ENCODE results near the gene OR51B2.
"Not testable (repeated sequence)": the region's sequence is repeated elsewhere in the genome, so short reads cannot be mapped to it uniquely, and the experiment has no call there.

The OR51B2 gene

GRCh38 chr11:5348551-5349194 lies 24.6 kb upstream of the OR51B2 start:
- POLR2A ChIA-PET, result no interaction called here
- TF ChIP-seq, protein P1, sequence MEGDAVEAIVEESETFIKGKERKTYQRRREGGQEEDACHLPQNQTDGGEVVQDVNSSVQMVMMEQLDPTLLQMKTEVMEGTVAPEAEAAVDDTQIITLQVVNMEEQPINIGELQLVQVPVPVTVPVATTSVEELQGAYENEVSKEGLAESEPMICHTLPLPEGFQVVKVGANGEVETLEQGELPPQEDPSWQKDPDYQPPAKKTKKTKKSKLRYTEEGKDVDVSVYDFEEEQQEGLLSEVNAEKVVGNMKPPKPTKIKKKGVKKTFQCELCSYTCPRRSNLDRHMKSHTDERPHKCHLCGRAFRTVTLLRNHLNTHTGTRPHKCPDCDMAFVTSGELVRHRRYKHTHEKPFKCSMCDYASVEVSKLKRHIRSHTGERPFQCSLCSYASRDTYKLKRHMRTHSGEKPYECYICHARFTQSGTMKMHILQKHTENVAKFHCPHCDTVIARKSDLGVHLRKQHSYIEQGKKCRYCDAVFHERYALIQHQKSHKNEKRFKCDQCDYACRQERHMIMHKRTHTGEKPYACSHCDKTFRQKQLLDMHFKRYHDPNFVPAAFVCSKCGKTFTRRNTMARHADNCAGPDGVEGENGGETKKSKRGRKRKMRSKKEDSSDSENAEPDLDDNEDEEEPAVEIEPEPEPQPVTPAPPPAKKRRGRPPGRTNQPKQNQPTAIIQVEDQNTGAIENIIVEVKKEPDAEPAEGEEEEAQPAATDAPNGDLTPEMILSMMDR (IDR thresholded peaks at IDR 0.05; ENCODE audit: insufficient read depth, low read length, missing control alignments), result no peak
- H3K4me3 ChIP-seq (ENCODE audit: low read depth, low read length), result no peak overlapping the region
- DNase-seq (ENCODE audit: low read depth, low spot score), result no peak
- CTCF ChIA-PET, result no interaction called here

DNA sequence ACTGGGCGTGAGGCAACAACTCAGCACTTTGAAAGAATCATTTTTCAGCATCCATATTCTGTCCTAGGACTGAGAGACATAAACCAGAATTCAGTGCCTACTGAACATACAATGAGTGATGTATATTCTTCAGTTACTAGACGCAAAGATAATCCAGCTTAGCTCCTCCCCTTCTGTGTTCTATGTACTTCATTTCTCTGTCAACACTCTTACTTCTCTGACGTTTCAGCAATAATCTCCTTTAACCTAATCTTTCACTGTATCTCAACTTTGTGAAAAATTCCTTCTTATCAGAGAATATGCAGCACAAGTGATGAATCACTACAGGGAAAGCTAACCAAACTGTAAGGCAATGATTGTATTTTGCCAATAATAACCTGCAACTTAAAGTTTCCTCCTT lies 21.7 kb upstream of the OR51B2 start:
- CTCF ChIA-PET, result interaction anchor here (1.3 kb wide), 1 partner anchor 17 kb away, joined by 5 read pairs; no protein-coding TSS in a partner anchor
- POLR2A ChIA-PET, result interaction anchor here (0.9 kb wide), 1 partner anchor 18 kb away, joined by 4 read pairs; no protein-coding TSS in a partner anchor
- DNase-seq (ENCODE audit: low read depth, low spot score), result no peak
- TF ChIP-seq, protein P1 (IDR thresholded peaks at IDR 0.05; ENCODE audit: insufficient read depth, low read length, missing control alignments), result no peak
- H3K4me3 ChIP-seq (ENCODE audit: low read depth, low read length), result no peak overlapping the region

DNA sequence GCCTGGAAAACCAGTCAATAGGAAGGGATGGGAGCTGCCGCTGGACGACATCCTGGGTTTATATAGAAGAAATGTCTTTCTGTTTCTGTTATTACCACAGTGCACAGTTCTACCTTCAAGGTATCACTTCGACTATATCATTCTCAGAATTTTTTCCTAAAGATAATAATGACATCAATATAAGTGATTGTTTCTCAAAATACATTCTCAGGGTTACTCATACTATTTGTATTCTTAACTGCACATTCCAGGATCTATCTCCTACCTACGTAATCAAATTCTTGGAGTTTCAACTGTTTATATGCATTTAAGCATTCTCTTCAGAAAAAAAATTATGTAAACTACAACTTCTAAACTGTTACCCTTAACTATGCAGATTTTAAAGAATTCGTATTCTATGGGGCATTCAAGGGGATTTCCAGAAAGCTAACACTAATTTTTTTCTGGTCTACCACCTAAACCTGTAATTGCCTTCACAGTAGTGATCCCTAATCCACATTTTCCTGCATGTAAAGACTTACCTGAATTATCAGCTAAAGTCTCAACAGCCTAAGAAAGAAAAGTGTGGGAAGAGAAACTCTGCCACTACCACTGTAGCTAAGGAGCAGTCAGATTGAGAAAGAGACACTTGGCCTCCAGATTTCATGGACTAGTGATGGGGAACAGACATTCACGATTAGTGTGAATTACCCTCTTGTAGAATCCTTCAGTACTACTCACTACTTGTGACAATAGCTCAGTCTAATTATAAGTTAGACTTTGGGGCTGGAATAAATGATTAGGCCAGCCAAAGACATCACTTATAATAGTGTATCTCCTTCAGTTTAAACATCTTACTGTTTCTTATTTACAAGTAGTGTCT lies 19.6 kb upstream of the OR51B2 start, which contains the start of gene OR51B5:
Gene OR51B5, minus strand, starts transcription at position 51 of the 862 bp plus-strand sequence. Its CDS starts 0 bp downstream, at position 51.
- DNase-seq (ENCODE audit: low read depth, low spot score), result no peak
- ChIA-PET POLR2A (no interaction called here), CTCF (interaction anchor here (1.0 kb wide), 1 partner anchor 139 kb away, joined by 3 read pairs; no protein-coding TSS in a partner anchor)
- no peak within 1 kb of the TSS for H3K4me3 ChIP-seq (ENCODE audit: low read depth, low read length)
- TF ChIP-seq, protein P1 (IDR thresholded peaks at IDR 0.05; ENCODE audit: insufficient read depth, low read length, missing control alignments), result no peak

- H3K4me3 ChIP-seq (ENCODE audit: low read depth, low read length), result no peak overlapping the region
- TF ChIP-seq, protein P1 (IDR thresholded peaks at IDR 0.05; ENCODE audit: insufficient read depth, low read length, missing control alignments), result no peak
- ChIA-PET POLR2A (no interaction called here), CTCF (no interaction called here)
- no peak for DNase-seq (ENCODE audit: low read depth, low spot score)
These were observed 15.8 kb upstream of the OR51B2 start for GRCh38 chr11:5339771-5340322.

GRCh38 chr11:5337253-5337652 lies 13.2 kb upstream of the OR51B2 start:
- DNase-seq (ENCODE audit: low read depth, low spot score); CTCF ChIA-PET; POLR2A ChIA-PET: not testable (repeated sequence)

GRCh38 chr11:5336331-5336730 lies 12.2 kb upstream of the OR51B2 start:
- TF ChIP-seq, protein P1 (IDR thresholded peaks at IDR 0.05; ENCODE audit: insufficient read depth, low read length, missing control alignments), result no peak
- no peak overlapping the region for H3K4me3 ChIP-seq (ENCODE audit: low read depth, low read length)
- POLR2A ChIA-PET, result no interaction called here
- CTCF ChIA-PET, result no interaction called here
- no peak for DNase-seq (ENCODE audit: low read depth, low spot score)

More at GRCh38 chr11:5337253-5337652, 13.2 kb upstream of the OR51B2 start:
- not testable (repeated sequence) for H3K4me3 ChIP-seq (ENCODE audit: low read depth, low read length)
